ENCODE data around the gene SH2D4B.

DNA sequence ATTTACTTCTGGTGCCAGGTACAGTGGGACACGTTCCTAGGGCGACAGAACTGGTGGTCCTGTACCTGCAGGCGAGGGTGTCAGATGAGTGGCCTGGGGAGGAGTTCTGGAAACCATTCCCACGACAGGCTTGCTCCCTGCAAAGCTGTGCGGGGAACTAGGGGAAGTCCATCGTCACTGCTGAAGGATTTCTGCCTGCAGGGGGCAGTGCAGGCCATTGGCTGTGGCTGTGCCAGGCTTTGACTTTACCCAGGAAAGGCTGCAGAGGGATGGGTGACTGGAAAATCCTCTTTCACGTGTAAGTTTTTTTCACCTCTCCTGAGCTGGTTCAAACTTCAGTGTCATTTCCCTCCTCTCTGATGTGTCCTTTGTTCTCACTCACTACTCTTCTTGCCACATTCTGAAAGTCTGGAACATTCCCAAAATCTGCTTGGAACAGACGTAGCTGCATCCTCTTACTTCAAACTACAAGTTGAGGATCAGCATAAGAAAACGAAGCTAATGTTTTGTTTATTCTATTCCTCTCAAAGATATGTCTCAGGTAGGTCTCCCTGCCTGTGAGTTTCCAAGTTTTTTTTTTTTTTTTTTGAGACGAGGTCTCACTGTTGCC lies 126.5 kb downstream of the SH2D4B start:
- TF ChIP-seq, protein P1, sequence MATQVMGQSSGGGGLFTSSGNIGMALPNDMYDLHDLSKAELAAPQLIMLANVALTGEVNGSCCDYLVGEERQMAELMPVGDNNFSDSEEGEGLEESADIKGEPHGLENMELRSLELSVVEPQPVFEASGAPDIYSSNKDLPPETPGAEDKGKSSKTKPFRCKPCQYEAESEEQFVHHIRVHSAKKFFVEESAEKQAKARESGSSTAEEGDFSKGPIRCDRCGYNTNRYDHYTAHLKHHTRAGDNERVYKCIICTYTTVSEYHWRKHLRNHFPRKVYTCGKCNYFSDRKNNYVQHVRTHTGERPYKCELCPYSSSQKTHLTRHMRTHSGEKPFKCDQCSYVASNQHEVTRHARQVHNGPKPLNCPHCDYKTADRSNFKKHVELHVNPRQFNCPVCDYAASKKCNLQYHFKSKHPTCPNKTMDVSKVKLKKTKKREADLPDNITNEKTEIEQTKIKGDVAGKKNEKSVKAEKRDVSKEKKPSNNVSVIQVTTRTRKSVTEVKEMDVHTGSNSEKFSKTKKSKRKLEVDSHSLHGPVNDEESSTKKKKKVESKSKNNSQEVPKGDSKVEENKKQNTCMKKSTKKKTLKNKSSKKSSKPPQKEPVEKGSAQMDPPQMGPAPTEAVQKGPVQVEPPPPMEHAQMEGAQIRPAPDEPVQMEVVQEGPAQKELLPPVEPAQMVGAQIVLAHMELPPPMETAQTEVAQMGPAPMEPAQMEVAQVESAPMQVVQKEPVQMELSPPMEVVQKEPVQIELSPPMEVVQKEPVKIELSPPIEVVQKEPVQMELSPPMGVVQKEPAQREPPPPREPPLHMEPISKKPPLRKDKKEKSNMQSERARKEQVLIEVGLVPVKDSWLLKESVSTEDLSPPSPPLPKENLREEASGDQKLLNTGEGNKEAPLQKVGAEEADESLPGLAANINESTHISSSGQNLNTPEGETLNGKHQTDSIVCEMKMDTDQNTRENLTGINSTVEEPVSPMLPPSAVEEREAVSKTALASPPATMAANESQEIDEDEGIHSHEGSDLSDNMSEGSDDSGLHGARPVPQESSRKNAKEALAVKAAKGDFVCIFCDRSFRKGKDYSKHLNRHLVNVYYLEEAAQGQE (IDR thresholded peaks at IDR 0.05; ENCODE audit: insufficient replicate concordance, low read depth), result no peak
- TF ChIP-seq, protein P2, sequence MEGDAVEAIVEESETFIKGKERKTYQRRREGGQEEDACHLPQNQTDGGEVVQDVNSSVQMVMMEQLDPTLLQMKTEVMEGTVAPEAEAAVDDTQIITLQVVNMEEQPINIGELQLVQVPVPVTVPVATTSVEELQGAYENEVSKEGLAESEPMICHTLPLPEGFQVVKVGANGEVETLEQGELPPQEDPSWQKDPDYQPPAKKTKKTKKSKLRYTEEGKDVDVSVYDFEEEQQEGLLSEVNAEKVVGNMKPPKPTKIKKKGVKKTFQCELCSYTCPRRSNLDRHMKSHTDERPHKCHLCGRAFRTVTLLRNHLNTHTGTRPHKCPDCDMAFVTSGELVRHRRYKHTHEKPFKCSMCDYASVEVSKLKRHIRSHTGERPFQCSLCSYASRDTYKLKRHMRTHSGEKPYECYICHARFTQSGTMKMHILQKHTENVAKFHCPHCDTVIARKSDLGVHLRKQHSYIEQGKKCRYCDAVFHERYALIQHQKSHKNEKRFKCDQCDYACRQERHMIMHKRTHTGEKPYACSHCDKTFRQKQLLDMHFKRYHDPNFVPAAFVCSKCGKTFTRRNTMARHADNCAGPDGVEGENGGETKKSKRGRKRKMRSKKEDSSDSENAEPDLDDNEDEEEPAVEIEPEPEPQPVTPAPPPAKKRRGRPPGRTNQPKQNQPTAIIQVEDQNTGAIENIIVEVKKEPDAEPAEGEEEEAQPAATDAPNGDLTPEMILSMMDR (IDR thresholded peaks at IDR 0.05; ENCODE audit: insufficient read depth, low read length), result peak; percentile 70
- no peak for TF ChIP-seq GABPA (IDR thresholded peaks at IDR 0.05; ENCODE audit: low read depth)

Data from HL-60 (cell line).